ENCODE data around the gene HDHD5. TPM values are rescaled to one million over a fixed set of nuclear protein-coding genes. Genes with fewer than 3 reads are reported as not detected.

The HDHD5 gene
- polyA plus RNA-seq, 1 donor from 2014 or later: 91.3 TPM

GRCh38 chr22:17130199-17130598, 28.9 kb downstream of the HDHD5 start:
- no peak overlapping the region for H3K27ac ChIP-seq (ENCODE audit: low read length)
- no peak overlapping the region for H3K4me2 ChIP-seq (ENCODE audit: low read length)
- no peak overlapping the region for H3K9ac ChIP-seq (ENCODE audit: low read length)
- no peaks in the 10 kb centered on the region for H3K79me2 ChIP-seq (replicated peaks; ENCODE audit: insufficient read depth, low read length)
- H3F3A ChIP-seq (ENCODE audit: insufficient read depth, low read length, poor library complexity, severe bottlenecking): no peaks in the 10 kb centered on the region
- no peaks in the 10 kb centered on the region for H3K36me3 ChIP-seq (ENCODE audit: insufficient read depth, low read length)
- no peak overlapping the region for H2AFZ ChIP-seq (ENCODE audit: low read depth, low read length)
- no peaks in the 10 kb centered on the region for H3K9me2 ChIP-seq (ENCODE audit: insufficient read depth, low read length)
- no peak overlapping the region for H3K4me3 ChIP-seq (ENCODE audit: low read length)
- H3K9me3 ChIP-seq (ENCODE audit: low read length): no peaks in the 10 kb centered on the region
- no peaks in the 10 kb centered on the region for H4K20me1 ChIP-seq (ENCODE audit: insufficient read depth)
- TF ChIP-seq TAF1 (IDR thresholded peaks at IDR 0.05; ENCODE audit: low read depth): no peak
- TF ChIP-seq EP300 (conservative IDR thresholded peaks at IDR 0.05; ENCODE audit: poor library complexity, severe bottlenecking): no peak
- H3K27me3 ChIP-seq (ENCODE audit: insufficient read depth, low read depth, low read length): no peaks in the 10 kb centered on the region

GRCh38 chr22:17121233-17122195, 37.6 kb downstream of the HDHD5 start, which contains the start of gene TMEM121B:
TMEM121B (minus strand) TSS chr22:17121360; CDS start chr22:17121127, 233 bp downstream.
- H3K27me3 ChIP-seq (ENCODE audit: insufficient read depth, low read depth, low read length): no peaks in the 10 kb centered on the region
- peak within 1 kb of the TSS; percentile 85 for H3K9ac ChIP-seq (ENCODE audit: low read length)
- H3F3A ChIP-seq (ENCODE audit: insufficient read depth, low read length, poor library complexity, severe bottlenecking): no peaks in the 10 kb centered on the region
- H4K20me1 ChIP-seq (ENCODE audit: insufficient read depth): no peaks in the 10 kb centered on the region
- H3K9me2 ChIP-seq (ENCODE audit: insufficient read depth, low read length): no peaks in the 10 kb centered on the region
- peak within 1 kb of the TSS; percentile 76 for H3K4me3 ChIP-seq (ENCODE audit: low read length)
- TF ChIP-seq CTCF (IDR thresholded peaks at IDR 0.05; ENCODE audit: poor library complexity, severe bottlenecking) (peak; percentile 34), SMC3 (conservative IDR thresholded peaks at IDR 0.05; ENCODE audit: poor library complexity) (no peak), POLR2AphosphoS5 (IDR thresholded peaks at IDR 0.05) (peak; percentile 67), EP300 (conservative IDR thresholded peaks at IDR 0.05; ENCODE audit: poor library complexity, severe bottlenecking) (no peak), EZH2 (IDR thresholded peaks at IDR 0.05; ENCODE audit: borderline replicate concordance, insufficient read depth, low read length, poor library complexity, severe bottlenecking) (no peak), MXI1 (conservative IDR thresholded peaks at IDR 0.05; ENCODE audit: poor library complexity, severe bottlenecking) (no peak), RAD21 (conservative IDR thresholded peaks at IDR 0.05) (no peak), REST (IDR thresholded peaks at IDR 0.05; ENCODE audit: borderline replicate concordance) (no peak), TAF1 (IDR thresholded peaks at IDR 0.05; ENCODE audit: low read depth) (no peak)
- no peaks in the 10 kb centered on the region for H3K36me3 ChIP-seq (ENCODE audit: insufficient read depth, low read length)
- H3K27ac ChIP-seq (ENCODE audit: low read length): peak within 1 kb of the TSS; percentile 70
- H3K79me2 ChIP-seq (replicated peaks; ENCODE audit: insufficient read depth, low read length): peaks cover 7% of the 10 kb centered on the region
- peak within 1 kb of the TSS; percentile 69 for H2AFZ ChIP-seq (ENCODE audit: low read depth, low read length)
- peak within 1 kb of the TSS; percentile 25 for H3K4me2 ChIP-seq (ENCODE audit: low read length)
- no peaks in the 10 kb centered on the region for H3K9me3 ChIP-seq (ENCODE audit: low read length)

Measured in neural cell (in vitro differentiated cells).